GM13977 (cell line): ENCODE results near the gene LCN15.
"Not testable (repeated sequence)": the region's sequence is repeated elsewhere in the genome, so short reads cannot be mapped to it uniquely, and the experiment has no call there.

Experiments used
- DNase-seq: peaks from one replicate; pipeline ENCODE4 v3.0.0; 2012; ENCODE audit warnings: low spot score
- CTCF ChIP-seq: IDR thresholded peaks from 2 replicates; pipeline ENCODE4 v1.5.1; 2012; ENCODE audit warnings: mild to moderate bottlenecking, control low read depth; ENCODE audit not compliant: insufficient read depth; ENCODE audit errors: extremely low read depth, missing control alignments
- in situ Hi-C: fragments of 300-500 bp; cut with MboI; formaldehyde crosslinking; loops from one replicate; pipeline ENCODE4 v1.12.0; 2022; ENCODE audit warnings: low sequenced_read_pairs, low pct_unique_long_range_greater_than_20kb, mixed read lengths, inconsistent platforms; ENCODE audit not compliant: unreplicated experiment

Gene LCN15

GRCh38 chr9:136805207-136805740 is 41.0 kb upstream of the LCN15 start:
- in situ Hi-C loops = no loop called here
- no peak for TF ChIP-seq CTCF
- DNase-seq = no peak

DNA sequence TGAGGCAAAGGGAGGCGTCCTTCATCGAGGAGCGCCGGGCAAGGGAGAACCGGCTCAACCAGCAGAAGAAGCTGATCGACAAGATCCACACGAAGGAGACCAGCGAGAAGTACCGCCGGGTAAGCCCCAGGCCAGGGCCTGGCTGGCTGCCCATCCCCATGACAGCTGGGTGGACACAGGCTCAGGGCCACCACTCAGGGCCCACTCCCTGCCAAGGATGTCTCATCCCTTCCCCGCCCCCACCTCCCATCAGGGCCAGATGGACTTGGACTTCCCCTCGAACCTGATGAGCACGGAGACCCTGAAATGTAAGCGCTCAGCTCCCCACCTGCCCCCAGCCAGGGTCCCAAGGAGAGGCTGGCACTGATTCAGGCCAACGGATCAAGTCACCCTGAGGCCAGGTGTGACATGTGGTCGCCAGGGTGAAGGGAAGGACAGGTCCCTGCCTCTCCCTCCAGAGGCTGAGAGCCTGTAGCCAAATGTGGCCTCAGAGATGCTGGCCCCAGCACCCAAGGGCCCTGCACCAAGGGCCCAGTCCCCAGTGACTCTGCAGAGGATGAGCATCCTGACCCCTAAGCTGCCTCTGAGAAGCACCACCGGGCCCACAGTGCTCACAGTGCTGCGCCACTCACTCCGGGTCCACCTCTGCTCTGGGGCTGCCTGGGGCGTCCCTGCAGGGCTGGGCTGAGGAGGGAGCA is 40.3 kb upstream of the LCN15 start:
- in situ Hi-C loops = no loop called here
- no peak for TF ChIP-seq CTCF
- no peak for DNase-seq

- no peak for TF ChIP-seq CTCF
- in situ Hi-C loops = no loop called here
- DNase-seq = no peak
These were observed 39.5 kb upstream of the LCN15 start for GRCh38 chr9:136803551-136804508.

GRCh38 chr9:136803009-136803550 is 38.8 kb upstream of the LCN15 start:
- in situ Hi-C loops, DNase-seq: not testable (repeated sequence)

- DNase-seq = peak; percentile 10
- in situ Hi-C loops = no loop called here
- no peak for TF ChIP-seq CTCF
These were observed 38.0 kb upstream of the LCN15 start for GRCh38 chr9:136802321-136802720.

- no peak for TF ChIP-seq CTCF
- peak; percentile 45 for DNase-seq
- in situ Hi-C loops = no loop called here
These were observed 35.7 kb upstream of the LCN15 start for GRCh38 chr9:136799854-136800657.
